HEK293 (cell line): ENCODE data around the gene CCDC158.

Source experiments
- BCL11A ChIP-seq: fragments of 450-650 bp; formaldehyde crosslinking; IDR thresholded peaks from 2 replicates; pipeline ENCODE4 v1.5.1; 2016; ENCODE audit warnings: low read depth, missing biosample characterization, missing genetic modification characterization
- GFI1B ChIP-seq: fragments of 450-650 bp; formaldehyde crosslinking; IDR thresholded peaks from 2 replicates; pipeline ENCODE4 v1.5.1; 2016; ENCODE audit warnings: missing biosample characterization, missing genetic modification characterization
- ZNF184 ChIP-seq: fragments of 450-650 bp; IDR thresholded peaks from 2 replicates; pipeline ENCODE4 v1.5.1; 2018; ENCODE audit warnings: missing biosample characterization, mild to moderate bottlenecking, missing genetic modification characterization
- ZNF426 ChIP-seq: fragments of 450-650 bp; formaldehyde crosslinking; IDR thresholded peaks from 2 replicates; pipeline ENCODE4 v1.5.1; 2017; ENCODE audit warnings: missing biosample characterization, missing genetic modification characterization, mild to moderate bottlenecking, inconsistent platforms, moderate library complexity
- ZNF530 ChIP-seq: fragments of 450-650 bp; formaldehyde crosslinking; IDR thresholded peaks from 2 replicates; pipeline ENCODE4 v1.5.1; 2016; ENCODE audit warnings: low read depth, missing biosample characterization, missing genetic modification characterization
- ZNF561 ChIP-seq: fragments of 450-650 bp; IDR thresholded peaks from 2 replicates; pipeline ENCODE4 v1.5.1; 2018; ENCODE audit warnings: missing biosample characterization, missing genetic modification characterization, borderline replicate concordance
- ZNF747 ChIP-seq: fragments of 450-650 bp; formaldehyde crosslinking; IDR thresholded peaks from 2 replicates; pipeline ENCODE4 v1.5.1; 2016; ENCODE audit warnings: missing biosample characterization, missing genetic modification characterization
- TF ChIP-seq, protein P1 (sequence below): fragments of 450-650 bp; formaldehyde crosslinking; IDR thresholded peaks from 2 replicates; pipeline ENCODE4 v1.5.1; 2016; ENCODE audit warnings: missing biosample characterization, missing genetic modification characterization

DNA sequence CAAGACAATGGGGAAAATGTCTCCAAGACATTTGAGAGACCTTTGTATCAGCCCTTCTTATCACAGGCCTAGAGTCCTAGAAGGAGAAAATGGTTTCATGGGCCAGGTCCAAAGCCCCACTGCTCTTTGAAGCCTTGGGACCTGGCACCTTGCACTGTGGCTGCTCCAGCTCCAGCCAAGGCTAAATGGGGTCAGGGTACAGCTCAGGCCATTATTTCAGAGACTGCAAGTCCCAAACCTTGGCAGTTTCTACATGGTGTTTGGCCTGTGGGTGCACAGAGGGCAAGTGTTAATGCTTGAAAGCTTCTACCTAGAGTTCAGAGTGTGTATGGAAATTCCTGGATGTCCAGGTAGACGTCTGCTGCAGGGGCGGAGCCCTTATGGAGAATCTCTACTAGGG, 42.6 kb upstream of the CCDC158 start:
- TF ChIP-seq, protein P1, sequence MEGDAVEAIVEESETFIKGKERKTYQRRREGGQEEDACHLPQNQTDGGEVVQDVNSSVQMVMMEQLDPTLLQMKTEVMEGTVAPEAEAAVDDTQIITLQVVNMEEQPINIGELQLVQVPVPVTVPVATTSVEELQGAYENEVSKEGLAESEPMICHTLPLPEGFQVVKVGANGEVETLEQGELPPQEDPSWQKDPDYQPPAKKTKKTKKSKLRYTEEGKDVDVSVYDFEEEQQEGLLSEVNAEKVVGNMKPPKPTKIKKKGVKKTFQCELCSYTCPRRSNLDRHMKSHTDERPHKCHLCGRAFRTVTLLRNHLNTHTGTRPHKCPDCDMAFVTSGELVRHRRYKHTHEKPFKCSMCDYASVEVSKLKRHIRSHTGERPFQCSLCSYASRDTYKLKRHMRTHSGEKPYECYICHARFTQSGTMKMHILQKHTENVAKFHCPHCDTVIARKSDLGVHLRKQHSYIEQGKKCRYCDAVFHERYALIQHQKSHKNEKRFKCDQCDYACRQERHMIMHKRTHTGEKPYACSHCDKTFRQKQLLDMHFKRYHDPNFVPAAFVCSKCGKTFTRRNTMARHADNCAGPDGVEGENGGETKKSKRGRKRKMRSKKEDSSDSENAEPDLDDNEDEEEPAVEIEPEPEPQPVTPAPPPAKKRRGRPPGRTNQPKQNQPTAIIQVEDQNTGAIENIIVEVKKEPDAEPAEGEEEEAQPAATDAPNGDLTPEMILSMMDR (tag by site-specific recombination), result no peak
- TF ChIP-seq ZNF184 (tag by site-specific recombination) (no peak), ZNF426 (tag by site-specific recombination) (no peak), ZNF747 (tag by site-specific recombination) (no peak), BCL11A (tag by site-specific recombination) (no peak), GFI1B (tag by site-specific recombination) (no peak), ZNF561 (tag by site-specific recombination) (no peak), ZNF530 (tag by site-specific recombination) (no peak)
